ENCODE data around the gene SH2D3A. TPM values are rescaled to one million over a fixed set of nuclear protein-coding genes. Genes with fewer than 3 reads are reported as not detected.
A peak's percentile ranks its signal among the peaks of the same experiment; 100 is the strongest.
"Not testable (repeated sequence)": the region's sequence is repeated elsewhere in the genome, so short reads cannot be mapped to it uniquely, and the experiment has no call there.

Gene SH2D3A
- total RNA-seq, 1 experiment from 2014 or later = 76.7 TPM

- no TSS peak for BruUV-seq (replicated peaks)
- peaks cover 16% of the 10 kb centered on the region for H3K9me3 Mint-ChIP-seq (ENCODE audit: unreplicated experiment)
- peak; percentile 9 for TF ChIP-seq CTCF (IDR thresholded peaks at IDR 0.05; ENCODE audit: unreplicated experiment)
- no peaks in the 10 kb centered on the region for H3K4me1 Mint-ChIP-seq (ENCODE audit: insufficient read depth, unreplicated experiment)
- no peak within 1 kb of the TSS for H3K4me3 Mint-ChIP-seq (ENCODE audit: unreplicated experiment)
- no peak for DNase-seq (ENCODE audit: unreplicated experiment)
- POLR2A ChIA-PET = no interaction called here
- peaks cover 6% of the 10 kb centered on the region for H3K36me3 Mint-ChIP-seq (ENCODE audit: insufficient read depth, unreplicated experiment)
- peaks cover 12% of the 10 kb centered on the region for H3K27me3 Mint-ChIP-seq (ENCODE audit: insufficient read depth, unreplicated experiment)
- no peak within 1 kb of the TSS for H3K27ac Mint-ChIP-seq (ENCODE audit: low read depth, unreplicated experiment)
- CTCF ChIA-PET = interaction anchor here (0.6 kb wide), 3 partner anchors 40 to 140 kb away, joined by 3 to 4 read pairs (median 3); no protein-coding TSS in a partner anchor
- intact Hi-C loops (cut with micrococcal nuclease) = no loop called here
Measured at GRCh38 chr19:6772028-6772865, 5.0 kb upstream of the SH2D3A start, which contains the start of gene VAV1. VAV1 (plus strand) TSS chr19:6772708; CDS start chr19:6772808, 100 bp downstream.

- H3K4me3 Mint-ChIP-seq (ENCODE audit: unreplicated experiment); POLR2A ChIA-PET; H3K36me3 Mint-ChIP-seq (ENCODE audit: insufficient read depth, unreplicated experiment); H3K4me1 Mint-ChIP-seq (ENCODE audit: insufficient read depth, unreplicated experiment); intact Hi-C loops (cut with micrococcal nuclease); BruUV-seq (replicated peaks); H3K9me3 Mint-ChIP-seq (ENCODE audit: unreplicated experiment); DNase-seq (ENCODE audit: unreplicated experiment); H3K27ac Mint-ChIP-seq (ENCODE audit: low read depth, unreplicated experiment): not testable (repeated sequence)
- peaks cover 12% of the 10 kb centered on the region for H3K27me3 Mint-ChIP-seq (ENCODE audit: insufficient read depth, unreplicated experiment)
- CTCF ChIA-PET = interaction anchor here (0.6 kb wide), 2 partner anchors 81 to 140 kb away, joined by 3 read pairs; no protein-coding TSS in a partner anchor
Measured at GRCh38 chr19:6771648-6772027, 4.4 kb upstream of the SH2D3A start.

- no TSS peak for BruUV-seq (replicated peaks)
- CTCF ChIA-PET = interaction anchor here (0.6 to 1.3 kb wide), 6 partner anchors 11 to 668 kb away, joined by 3 to 4 read pairs (median 3); no protein-coding TSS in a partner anchor
- POLR2A ChIA-PET = interaction anchor here (3.6 to 4.9 kb wide), 2 partner anchors 31 to 94 kb away, joined by 32 to 88 read pairs; partner anchors contain the start of genes GPR108 and TRIP10
- intact Hi-C loops (cut with micrococcal nuclease) = loop anchor here (1.0 kb wide), 1 partner anchor 31 kb away; no protein-coding TSS in a partner anchor
- H3K27ac Mint-ChIP-seq (ENCODE audit: low read depth, unreplicated experiment) = no peak overlapping the region
- no peaks in the 10 kb centered on the region for H3K9me3 Mint-ChIP-seq (ENCODE audit: unreplicated experiment)
- peak; percentile 51 for DNase-seq (ENCODE audit: unreplicated experiment)
- no peaks in the 10 kb centered on the region for H3K27me3 Mint-ChIP-seq (ENCODE audit: insufficient read depth, unreplicated experiment)
- TF ChIP-seq CTCF (IDR thresholded peaks at IDR 0.05; ENCODE audit: unreplicated experiment) = peak; percentile 25
- H3K4me3 Mint-ChIP-seq (ENCODE audit: unreplicated experiment) = no peak overlapping the region
- peaks cover 7% of the 10 kb centered on the region for H3K36me3 Mint-ChIP-seq (ENCODE audit: insufficient read depth, unreplicated experiment)
- H3K4me1 Mint-ChIP-seq (ENCODE audit: insufficient read depth, unreplicated experiment) = peaks cover 10% of the 10 kb centered on the region
Measured at GRCh38 chr19:6769006-6769619, 1.9 kb upstream of the SH2D3A start.

- BruUV-seq (replicated peaks) = no TSS peak
- DNase-seq (ENCODE audit: unreplicated experiment) = no peak
- TF ChIP-seq CTCF (IDR thresholded peaks at IDR 0.05; ENCODE audit: unreplicated experiment) = no peak
- no peak overlapping the region for H3K27ac Mint-ChIP-seq (ENCODE audit: low read depth, unreplicated experiment)
- peaks cover 10% of the 10 kb centered on the region for H3K4me1 Mint-ChIP-seq (ENCODE audit: insufficient read depth, unreplicated experiment)
- intact Hi-C loops (cut with micrococcal nuclease) = no loop called here
- peaks cover 11% of the 10 kb centered on the region for H3K36me3 Mint-ChIP-seq (ENCODE audit: insufficient read depth, unreplicated experiment)
- H3K9me3 Mint-ChIP-seq (ENCODE audit: unreplicated experiment) = no peaks in the 10 kb centered on the region
- ChIA-PET POLR2A (interaction anchor here (0.6 to 4.9 kb wide), 5 partner anchors 13 to 971 kb away, joined by 3 to 88 read pairs (median 25); partner anchors contain the start of genes C3, GPR108 and TRIP10), CTCF (interaction anchor here (0.6 to 1.3 kb wide), 5 partner anchors 12 to 669 kb away, joined by 3 to 4 read pairs (median 3); no protein-coding TSS in a partner anchor)
- peak overlapping the region; percentile 76 for H3K4me3 Mint-ChIP-seq (ENCODE audit: unreplicated experiment)
- no peaks in the 10 kb centered on the region for H3K27me3 Mint-ChIP-seq (ENCODE audit: insufficient read depth, unreplicated experiment)
Measured at GRCh38 chr19:6768236-6768785, 1.1 kb upstream of the SH2D3A start.
